Measurements from ENCODE around the gene UHRF1.

The UHRF1 gene

DNA sequence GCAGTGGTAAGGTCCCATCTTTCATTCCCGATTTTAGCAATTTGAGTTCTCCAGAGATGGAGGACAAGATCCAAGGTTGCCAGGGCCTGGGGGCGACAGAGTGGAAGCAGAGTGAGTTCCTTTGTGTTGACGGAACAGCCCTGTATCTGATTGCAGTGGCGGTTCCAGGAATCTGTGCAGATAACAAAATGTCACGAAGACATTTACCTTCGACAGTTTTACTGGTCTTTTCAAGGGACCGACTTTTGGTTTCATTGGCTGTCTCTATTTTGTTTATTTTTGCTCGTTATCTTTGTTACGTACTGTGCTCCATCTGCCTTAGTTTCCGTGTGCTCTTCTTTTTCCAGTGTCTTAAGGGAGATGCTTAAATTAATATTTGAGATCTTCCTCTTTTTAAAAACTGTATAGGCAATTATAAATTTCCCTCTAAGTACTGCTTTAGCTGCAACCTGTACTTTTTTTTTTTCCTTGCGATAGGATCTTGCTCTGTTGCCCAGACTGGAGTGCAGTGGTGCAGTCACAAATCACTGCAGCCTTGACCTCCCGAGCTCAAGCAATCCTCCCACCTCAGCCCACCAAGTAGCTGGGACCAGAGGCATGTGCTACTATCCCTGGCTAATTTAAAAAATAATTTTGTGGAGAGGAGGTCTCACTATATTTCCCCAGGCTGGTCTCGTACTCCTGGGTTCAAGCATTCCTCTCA, 82.8 kb downstream of the UHRF1 start:
- no peak for DNase-seq

DNA sequence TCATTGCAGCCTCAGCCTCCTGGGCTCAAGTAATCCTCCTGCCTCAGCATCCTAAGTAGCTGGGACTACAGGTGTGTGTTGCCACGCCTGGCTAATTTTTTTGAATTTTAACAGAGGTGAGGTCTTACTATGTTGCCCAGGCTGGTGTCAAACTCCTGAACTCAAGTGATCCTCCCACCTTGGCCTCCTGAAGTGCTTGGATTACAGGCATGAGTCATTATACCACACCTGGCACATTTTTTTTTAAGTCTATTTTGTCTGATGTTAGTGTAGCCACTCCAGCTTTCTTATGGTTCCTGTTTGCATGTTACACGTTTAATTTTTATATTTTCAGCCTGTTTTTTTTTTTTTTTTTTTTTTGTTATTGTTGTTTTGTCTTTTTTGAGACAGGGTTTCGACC, 84.4 kb downstream of the UHRF1 start:
- no peak for DNase-seq

GRCh38 chr19:4996701-4997100, 87.4 kb downstream of the UHRF1 start:
- DNase-seq: no peak

DNA sequence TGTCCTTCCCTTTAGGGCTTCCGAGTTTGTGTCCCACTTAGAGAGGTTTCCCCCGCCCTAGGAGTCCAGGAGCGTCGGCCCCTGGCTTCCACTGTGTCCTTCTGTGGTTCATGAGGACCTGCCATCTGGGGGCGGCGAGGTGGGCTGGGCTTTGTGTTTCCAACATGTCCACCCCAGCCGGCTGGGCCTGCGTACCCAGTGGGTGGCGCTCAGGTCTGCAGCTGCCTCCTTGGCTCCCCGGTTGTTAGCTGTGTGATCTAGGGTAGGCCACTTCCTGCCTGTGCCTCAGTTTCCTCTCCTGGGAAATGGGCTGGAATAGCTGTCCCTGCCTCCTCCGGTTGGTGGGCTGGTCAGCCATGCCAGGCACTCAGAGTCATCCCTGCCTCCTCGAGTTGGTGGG, 88.0 kb downstream of the UHRF1 start:
- no peak for DNase-seq

DNA sequence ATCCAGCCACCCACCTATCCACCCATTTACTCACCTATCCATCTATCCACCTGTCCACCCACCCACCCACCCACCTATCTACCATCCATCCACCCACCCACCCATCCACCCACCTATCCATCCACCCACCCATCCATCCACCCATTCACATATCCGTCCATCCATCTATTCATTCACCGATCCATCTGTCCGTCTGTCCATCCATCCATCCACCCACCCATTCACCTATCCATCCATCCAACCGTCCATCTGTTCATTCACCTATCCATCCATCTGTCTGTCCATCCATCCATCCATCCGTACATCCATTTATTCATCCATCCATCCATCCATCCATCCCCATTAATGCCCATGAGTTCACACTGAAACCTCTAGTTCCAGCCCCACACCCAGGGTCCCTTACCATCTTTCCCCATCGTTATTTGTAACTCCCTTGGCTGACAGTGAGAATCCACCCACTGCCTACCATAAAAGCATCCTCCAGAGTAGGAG, 90.9 kb downstream of the UHRF1 start:
- no peak for DNase-seq

DNA sequence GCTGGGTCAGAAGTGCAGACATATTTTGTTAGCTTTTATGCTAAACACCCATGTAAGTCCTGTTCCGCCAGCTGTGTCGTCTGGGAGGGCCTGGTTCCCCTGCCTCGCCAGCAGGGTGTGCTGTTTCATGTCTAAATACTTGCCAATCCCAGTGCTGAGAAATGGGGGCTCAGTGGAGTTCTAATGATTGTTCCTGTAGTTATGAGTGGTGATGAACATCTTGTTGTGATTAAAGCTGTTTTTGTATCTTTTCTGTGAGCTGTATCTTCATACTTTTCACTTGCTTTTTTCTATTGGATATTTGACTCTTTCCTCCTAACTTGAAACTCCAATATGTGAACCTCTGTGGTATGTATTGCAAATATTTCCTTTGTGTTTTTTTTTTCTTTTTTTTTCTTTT, 92.3 kb downstream of the UHRF1 start:
- no peak for DNase-seq

- no peak for DNase-seq
Observed at GRCh38 chr19:5002143-5002542, 92.8 kb downstream of the UHRF1 start.

- no peak for DNase-seq
Observed at GRCh38 chr19:5003781-5004180, 94.5 kb downstream of the UHRF1 start.

GRCh38 chr19:5005096-5005495, 95.8 kb downstream of the UHRF1 start:
- no peak for DNase-seq

DNA sequence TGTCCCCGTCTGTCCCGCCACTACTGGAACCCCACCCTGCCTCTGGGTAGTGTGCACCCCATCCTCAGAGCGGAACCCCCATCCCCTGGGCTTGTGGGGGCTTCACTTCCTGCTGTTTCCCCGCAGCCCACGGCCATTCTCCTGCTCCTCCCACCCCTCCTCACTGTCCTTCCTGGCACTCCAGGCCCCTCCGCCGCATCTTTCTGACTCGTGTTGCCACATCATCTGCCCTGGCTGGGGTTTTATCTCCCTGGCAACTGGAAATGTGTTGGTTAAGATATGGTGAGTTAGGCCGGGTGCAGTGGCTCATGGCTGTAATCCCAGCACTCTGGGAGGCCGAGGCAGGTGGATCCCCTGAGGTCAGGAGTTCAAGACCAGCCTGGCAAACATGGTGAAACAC, 96.9 kb downstream of the UHRF1 start:
- no peak for DNase-seq

GRCh38 chr19:5006821-5007220, 97.5 kb downstream of the UHRF1 start:
- no peak for DNase-seq

Measured in effector CD8-positive, alpha-beta T cell (primary cell).